Measurements from ENCODE around the gene SCP2. TPM values are rescaled to one million over a fixed set of nuclear protein-coding genes. Genes with fewer than 3 reads are reported as not detected.

The SCP2 gene

Small RNA genes within 50 kb of the gene (small RNA-seq; reads per million reads assigned to genes)
- gene AC099677.1 (ENCODE audit: insufficient read depth) (not detected), gene AC099677.2 (ENCODE audit: insufficient read depth) (not detected), gene HIGD1AP11 (ENCODE audit: insufficient read depth) (not detected), gene MIR1273F (ENCODE audit: insufficient read depth) (not detected), gene MIR1273G (ENCODE audit: insufficient read depth) (not detected), gene MIR5095 (ENCODE audit: insufficient read depth) (not detected)

All from neuronal stem cell (in vitro differentiated cells).